ENCODE results near the gene TMEM115.
"Not testable (repeated sequence)": the region's sequence is repeated elsewhere in the genome, so short reads cannot be mapped to it uniquely, and the experiment has no call there.

Gene TMEM115

GRCh38 chr3:50318163-50318562 lies 41.2 kb downstream of the TMEM115 start:
- POLR2A ChIA-PET: interaction anchor here (0.6 kb wide), 1 partner anchor 19 kb away, joined by 3 read pairs; the partner anchor contains the start of genes HYAL3 and NAA80
- TF ChIP-seq CTCF (IDR thresholded peaks at IDR 0.05; ENCODE audit: control extremely low read depth, extremely low read depth, low read depth, missing control alignments): no peak
- no peak for DNase-seq (ENCODE audit: extremely low spot score)
- CTCF ChIA-PET: interaction anchor here (1.1 to 1.8 kb wide), 5 partner anchors 10 to 71 kb away, joined by 3 to 7 read pairs (median 4); partner anchors contain the start of gene TUSC2

- DNase-seq (ENCODE audit: extremely low spot score): no peak
- CTCF ChIA-PET: interaction anchor here (0.9 to 1.8 kb wide), 4 partner anchors 10 to 70 kb away, joined by 3 to 4 read pairs (median 4); partner anchors contain the start of gene TUSC2
- TF ChIP-seq CTCF (IDR thresholded peaks at IDR 0.05; ENCODE audit: control extremely low read depth, extremely low read depth, low read depth, missing control alignments): no peak
- POLR2A ChIA-PET: interaction anchor here (0.6 kb wide), 1 partner anchor 18 kb away, joined by 3 read pairs; the partner anchor contains the start of genes HYAL3 and NAA80
Observed at GRCh38 chr3:50317300-50317699, 42.0 kb downstream of the TMEM115 start.

- ChIA-PET CTCF (interaction anchor here (0.9 to 1.8 kb wide), 2 partner anchors 9 to 11 kb away, joined by 3 to 4 read pairs; partner anchors contain the start of gene TUSC2), POLR2A (no interaction called here)
- no peak for DNase-seq (ENCODE audit: extremely low spot score)
- TF ChIP-seq CTCF (IDR thresholded peaks at IDR 0.05; ENCODE audit: control extremely low read depth, extremely low read depth, low read depth, missing control alignments): no peak
Observed at GRCh38 chr3:50316657-50317242, 42.6 kb downstream of the TMEM115 start.

- ChIA-PET POLR2A (interaction anchor here (1.1 kb wide), 1 partner anchor 9 kb away, joined by 3 read pairs; no protein-coding TSS in a partner anchor), CTCF (interaction anchor here (1.1 to 2.5 kb wide), 5 partner anchors 9 to 55 kb away, joined by 3 to 18 read pairs (median 4); partner anchors contain the start of genes HYAL2, HYAL3 and NAA80)
- no peak for DNase-seq (ENCODE audit: extremely low spot score)
- no peak for TF ChIP-seq CTCF (IDR thresholded peaks at IDR 0.05; ENCODE audit: control extremely low read depth, extremely low read depth, low read depth, missing control alignments)
Observed at GRCh38 chr3:50314816-50315215, 44.5 kb downstream of the TMEM115 start.

GRCh38 chr3:50314342-50314741 lies 45.0 kb downstream of the TMEM115 start:
- DNase-seq (ENCODE audit: extremely low spot score): no peak
- POLR2A ChIA-PET: interaction anchor here (1.1 kb wide), 1 partner anchor 10 kb away, joined by 3 read pairs; no protein-coding TSS in a partner anchor
- CTCF ChIA-PET: interaction anchor here (1.0 to 2.5 kb wide), 3 partner anchors 9 to 16 kb away, joined by 3 to 18 read pairs (median 5); partner anchors contain the start of gene HYAL2
- no peak for TF ChIP-seq CTCF (IDR thresholded peaks at IDR 0.05; ENCODE audit: control extremely low read depth, extremely low read depth, low read depth, missing control alignments)

GRCh38 chr3:50312041-50312440 lies 47.3 kb downstream of the TMEM115 start:
- POLR2A ChIA-PET; CTCF ChIA-PET; DNase-seq (ENCODE audit: extremely low spot score): not testable (repeated sequence)

Data from GM10248 (cell line).